Tibial nerve (tissue), 4 donors: Measurements from ENCODE around the gene PRKCH. TPM values are rescaled to one million over a fixed set of nuclear protein-coding genes. Genes with fewer than 3 reads are reported as not detected.

ENCODE experiments used
- DNase-seq, 2 donors: peaks; one replicate each; pipeline ENCODE4 v3.0.0-alpha.2; 2019; ENCODE audit warnings: low spot score in 2 of 2
- H3K27ac ChIP-seq, 4 donors: fragments of 200-600 bp; sonication (generic) in 3 of 4; one replicate each; pipeline ENCODE4 v1.5.1; 2017 to 2019; ENCODE audit warnings: mild to moderate bottlenecking in 1 of 4
- H3K27me3 ChIP-seq, 2 donors: fragments of 200-600 bp; sonication (generic) in 1 of 2; one replicate each; pipeline versions ENCODE4 v1.5.1 to v1.6.0; 2017 to 2019
- H3K36me3 ChIP-seq, 3 donors: fragments of 200-600 bp; sonication (generic); one replicate each; pipeline ENCODE4 v1.5.1; 2018 to 2019
- H3K4me1 ChIP-seq, 4 donors: fragments of 200-600 bp; sonication (generic) in 3 of 4; one replicate each; pipeline ENCODE4 v1.5.1; 2017 to 2019
- H3K4me3 ChIP-seq, 4 donors: fragments of 200-600 bp; sonication (generic) in 3 of 4; one replicate each; pipeline ENCODE4 v1.5.1; 2017 to 2019; ENCODE audit warnings: mild to moderate bottlenecking in 1 of 4, moderate library complexity in 1 of 4
- H3K9me3 ChIP-seq, 4 donors: fragments of 200-600 bp; sonication (generic) in 3 of 4; one replicate each; pipeline ENCODE4 v1.5.1; 2017 to 2019
- EP300 ChIP-seq, 2 donors: sonication (generic); formaldehyde crosslinking; IDR thresholded peaks; one replicate each; pipeline ENCODE4 v1.6.1; 2017; ENCODE audit warnings: antibody characterized with exemption in 2 of 2, mild to moderate bottlenecking in 1 of 2
- POLR2A ChIP-seq, 2 donors: fragments of 450-650 bp; IDR thresholded peaks; one replicate each; pipeline ENCODE4 v1.6.1; 2017; ENCODE audit warnings: antibody characterized with exemption in 2 of 2, mild to moderate bottlenecking in 2 of 2, moderate library complexity in 2 of 2
- WGBS, 2 donors: methylation state at CpG; one replicate each; pipeline ENCODE4 v1.1.5; 2018; 5-methylcytosine and 5-hydroxymethylcytosine counted together
- total RNA-seq, 4 donors: library from RNA; depleted of rRNA; stranded (reverse); fragments of >200 nt; gene quantifications; one replicate each; pipeline ENCODE4 v1.1.0, GENCODE V29; 2016
- TF ChIP-seq, protein P1 (sequence below), 5 experiments: fragments of 200-600 bp in 3 of 5; fragments of 450-650 bp in 2 of 5; sonication (generic) in 3 of 5; IDR thresholded peaks; one replicate each; pipeline ENCODE4 v1.5.1; 2016 to 2019; ENCODE audit warnings: antibody characterized with exemption in 5 of 5, mild to moderate bottlenecking in 3 of 5, moderate library complexity in 2 of 5

Gene PRKCH
- total RNA-seq, 4 donors from 2014 or later, result 26.4 to 33.9 (median 29.2) TPM

DNA sequence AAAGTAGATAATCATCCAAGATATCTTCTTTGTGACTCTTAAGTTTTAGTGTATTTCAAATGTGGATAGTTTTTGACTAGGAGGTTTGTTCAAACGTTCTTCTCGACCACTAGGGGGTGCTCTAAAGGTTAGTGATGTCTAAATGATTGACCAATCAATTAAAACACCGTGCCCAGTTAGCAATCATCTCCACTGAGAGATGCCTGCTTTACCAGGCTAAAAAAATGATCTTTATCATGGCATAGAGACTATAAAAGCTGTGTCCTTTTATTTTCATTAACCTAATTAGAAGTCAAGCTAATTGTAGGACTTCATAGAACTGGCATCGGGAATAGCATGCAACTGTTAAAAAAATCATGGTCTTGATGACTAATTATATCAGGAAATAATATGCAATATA lies 153.9 kb downstream of the PRKCH start:
- H3K4me1 ChIP-seq, result peaks cover 0 to 68% (median 50%) of the 10 kb centered on the region in 4 donors
- no peak overlapping the region for H3K4me3 ChIP-seq
- DNase-seq, result no peak
- H3K9me3 ChIP-seq, result no peaks in the 10 kb centered on the region
- H3K27ac ChIP-seq, result peak overlapping the region in 3 of 4 donors; percentile 86 to 92 (median 89)
- 26 to 27% methylated on average over 4 of the region's 4 CpGs for WGBS, 2 donors
- H3K27me3 ChIP-seq, result no peaks in the 10 kb centered on the region
- H3K36me3 ChIP-seq, result no peaks in the 10 kb centered on the region
- TF ChIP-seq EP300 (IDR thresholded peaks at IDR 0.05), result no peak
- TF ChIP-seq, protein P1, sequence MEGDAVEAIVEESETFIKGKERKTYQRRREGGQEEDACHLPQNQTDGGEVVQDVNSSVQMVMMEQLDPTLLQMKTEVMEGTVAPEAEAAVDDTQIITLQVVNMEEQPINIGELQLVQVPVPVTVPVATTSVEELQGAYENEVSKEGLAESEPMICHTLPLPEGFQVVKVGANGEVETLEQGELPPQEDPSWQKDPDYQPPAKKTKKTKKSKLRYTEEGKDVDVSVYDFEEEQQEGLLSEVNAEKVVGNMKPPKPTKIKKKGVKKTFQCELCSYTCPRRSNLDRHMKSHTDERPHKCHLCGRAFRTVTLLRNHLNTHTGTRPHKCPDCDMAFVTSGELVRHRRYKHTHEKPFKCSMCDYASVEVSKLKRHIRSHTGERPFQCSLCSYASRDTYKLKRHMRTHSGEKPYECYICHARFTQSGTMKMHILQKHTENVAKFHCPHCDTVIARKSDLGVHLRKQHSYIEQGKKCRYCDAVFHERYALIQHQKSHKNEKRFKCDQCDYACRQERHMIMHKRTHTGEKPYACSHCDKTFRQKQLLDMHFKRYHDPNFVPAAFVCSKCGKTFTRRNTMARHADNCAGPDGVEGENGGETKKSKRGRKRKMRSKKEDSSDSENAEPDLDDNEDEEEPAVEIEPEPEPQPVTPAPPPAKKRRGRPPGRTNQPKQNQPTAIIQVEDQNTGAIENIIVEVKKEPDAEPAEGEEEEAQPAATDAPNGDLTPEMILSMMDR (IDR thresholded peaks at IDR 0.05), result peak; percentile 37 to 67 (median 56)
- TF ChIP-seq POLR2A (IDR thresholded peaks at IDR 0.05), result no peak

DNA sequence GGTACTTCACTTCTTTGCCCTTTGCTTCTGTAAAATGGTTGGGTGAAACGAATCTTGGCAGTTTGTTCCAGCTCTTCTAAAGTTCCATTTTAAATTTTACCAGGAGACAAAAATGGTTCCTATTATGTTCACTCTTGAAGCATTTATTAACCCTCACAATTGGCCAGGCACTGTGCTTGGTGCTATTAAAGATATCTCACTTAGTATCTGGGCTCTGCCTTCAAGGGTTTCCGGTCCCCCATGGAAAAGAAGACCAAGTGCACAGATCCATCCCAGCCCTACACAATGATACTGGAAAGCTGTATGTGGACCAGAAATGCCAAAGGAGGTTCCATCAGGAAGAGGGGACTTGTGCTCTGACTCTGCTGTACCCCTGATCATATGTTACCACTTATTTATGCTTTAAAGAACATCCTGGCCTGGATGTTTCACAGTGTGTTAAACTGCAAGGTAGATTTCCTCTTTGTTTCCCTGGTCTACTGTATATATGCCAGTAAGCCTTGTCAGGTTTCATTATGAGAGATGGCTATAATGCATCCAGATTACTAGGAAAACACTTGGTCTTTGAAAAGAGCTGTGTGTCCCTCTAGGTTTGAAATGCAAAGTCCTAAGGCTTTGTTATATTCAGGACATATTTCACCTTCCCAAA lies 154.8 kb downstream of the PRKCH start:
- no peak for DNase-seq
- 81 to 86% methylated on average over 2 of the region's 2 CpGs for WGBS, 2 donors
- H3K27ac ChIP-seq, result peak overlapping the region; percentile 64 to 92 (median 88)
- no peaks in the 10 kb centered on the region for H3K9me3 ChIP-seq
- H3K4me3 ChIP-seq, result no peak overlapping the region
- H3K4me1 ChIP-seq, result peaks cover 0 to 59% (median 42%) of the 10 kb centered on the region in 4 donors
- no peaks in the 10 kb centered on the region for H3K36me3 ChIP-seq
- TF ChIP-seq EP300 (IDR thresholded peaks at IDR 0.05) (no peak), POLR2A (IDR thresholded peaks at IDR 0.05) (no peak)
- TF ChIP-seq, protein P1 (IDR thresholded peaks at IDR 0.05), result no peak
- H3K27me3 ChIP-seq, result no peaks in the 10 kb centered on the region

DNA sequence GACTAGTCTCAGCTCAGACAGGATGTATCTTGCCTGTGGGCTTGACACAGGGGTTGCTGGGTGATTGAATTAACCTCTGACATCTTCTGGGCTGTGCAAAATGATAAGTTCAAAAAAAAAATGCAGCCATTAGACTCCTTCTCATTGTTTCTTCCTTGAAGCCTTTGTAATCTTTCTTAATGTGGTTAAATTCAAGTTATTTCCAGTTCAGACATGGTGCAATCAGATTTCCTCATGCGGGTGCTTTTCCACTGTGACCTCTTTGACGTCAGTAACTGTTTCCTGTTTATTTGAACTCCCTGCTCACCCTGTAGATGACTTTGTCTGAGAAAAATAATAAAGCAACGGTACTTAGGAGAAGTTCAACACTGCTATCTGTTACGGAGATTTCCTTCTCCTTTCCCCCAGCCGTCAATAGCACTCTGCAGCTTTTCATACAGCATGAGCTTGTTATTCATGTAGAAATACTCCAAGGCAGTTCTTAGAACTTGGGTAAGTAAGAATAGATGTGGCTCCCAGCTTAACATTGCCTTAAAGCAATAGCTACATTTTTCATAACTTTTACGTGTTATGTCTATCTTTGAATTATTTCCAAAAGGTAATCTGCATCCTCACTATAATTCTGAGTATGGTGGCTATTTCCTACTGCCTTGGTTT lies 155.5 kb downstream of the PRKCH start:
- H3K4me3 ChIP-seq, result peak overlapping the region in 1 of 4 donors; percentile 13
- H3K27me3 ChIP-seq, result no peaks in the 10 kb centered on the region
- H3K9me3 ChIP-seq, result no peaks in the 10 kb centered on the region
- TF ChIP-seq EP300 (IDR thresholded peaks at IDR 0.05), result peak; percentile 99 to 100
- TF ChIP-seq, protein P1 (IDR thresholded peaks at IDR 0.05), result no peak
- TF ChIP-seq POLR2A (IDR thresholded peaks at IDR 0.05), result peak in 1 of 2 donors; percentile 22
- H3K4me1 ChIP-seq, result peaks cover 0 to 54% (median 40%) of the 10 kb centered on the region in 4 donors
- 6 to 8% methylated on average over 6 of the region's 6 CpGs for WGBS, 2 donors
- no peaks in the 10 kb centered on the region for H3K36me3 ChIP-seq
- H3K27ac ChIP-seq, result peak overlapping the region; percentile 64 to 92 (median 88)
- peak in 1 of 2 donors; percentile 82 for DNase-seq

DNA sequence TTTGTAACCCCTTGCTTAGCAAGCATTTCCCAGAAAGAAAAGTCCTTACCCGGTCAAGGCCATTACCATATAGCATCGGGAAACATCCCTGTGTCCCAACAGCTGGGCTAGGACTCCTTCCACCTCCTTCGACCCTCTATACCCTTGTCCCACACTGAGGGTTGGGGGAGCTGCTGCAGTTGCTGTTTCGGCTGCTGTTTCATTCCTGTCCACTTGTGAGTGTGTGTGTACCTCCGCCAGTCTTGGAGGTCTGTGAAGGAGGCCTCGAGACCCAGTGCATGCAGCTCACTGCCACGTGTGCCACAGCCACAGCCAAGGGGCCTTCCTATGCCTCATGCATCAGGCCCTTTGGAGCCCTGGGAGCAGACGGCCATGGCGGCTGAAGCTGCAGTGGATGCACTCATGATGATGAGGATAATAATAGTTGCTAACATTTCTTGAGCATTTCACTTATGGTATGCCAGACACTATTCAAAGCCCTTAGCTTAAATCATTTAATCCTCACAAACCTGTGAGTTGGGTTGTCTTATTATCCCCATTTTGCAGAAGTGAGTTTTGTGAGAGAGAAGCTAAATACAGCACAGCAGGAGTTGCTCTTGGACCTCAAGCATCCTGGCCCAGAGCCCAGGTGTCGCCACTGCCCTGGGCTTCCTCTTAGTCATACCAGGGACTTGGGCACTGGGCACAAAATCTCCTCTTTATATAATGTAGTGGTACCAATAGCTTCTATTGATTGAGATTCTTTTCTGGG lies 156.5 kb downstream of the PRKCH start:
- Histone ChIP-seq H3K36me3 (no peaks in the 10 kb centered on the region), H3K27me3 (no peaks in the 10 kb centered on the region), H3K4me3 (no peak overlapping the region), H3K4me1 (peaks cover 0 to 48% (median 35%) of the 10 kb centered on the region in 4 donors), H3K27ac (peak overlapping the region; percentile 27 to 92 (median 88)), H3K9me3 (no peaks in the 10 kb centered on the region)
- DNase-seq, result no peak
- WGBS, 2 donors, result 81 to 85% methylated on average over 10 of the region's 10 CpGs
- TF ChIP-seq POLR2A (IDR thresholded peaks at IDR 0.05) (no peak), EP300 (IDR thresholded peaks at IDR 0.05) (peak in 1 of 2 donors; percentile 32)
- TF ChIP-seq, protein P1 (IDR thresholded peaks at IDR 0.05), result no peak
